ENCODE results near the gene SLC12A2. TPM values are rescaled to one million over a fixed set of nuclear protein-coding genes. Genes with fewer than 3 reads are reported as not detected.

Gene SLC12A2
- 30.3 and 42.2 TPM in 2 replicates for total RNA-seq (2012; rRNA removed)
- polyA plus RNA-seq (2012; rRNA removed): 5.4 and 5.6 TPM in 2 replicates
- 1.1 and 2.5 TPM in 2 replicates for polyA plus RNA-seq (2012; cell fraction: cytosol; rRNA removed)
- polyA plus RNA-seq (2012; cell fraction: nucleus; rRNA removed; ENCODE audit: low replicate concordance): 2.8 and 4.7 TPM in 2 replicates
- percentile 58 among the genes with signal in this experiment for Bru-seq, nascent RNA
- BruChase-seq, experiment 1, labeled RNA remaining after a 6-hour chase: percentile 54 among the genes with signal in this experiment
- percentile 54 among the genes with signal in this experiment for BruChase-seq, experiment 2, labeled RNA remaining after a 2-hour chase
- long read RNA-seq, full-length matches to known transcripts: 3 of 15 reads
- long read RNA-seq, partial matches to known transcripts: 9 of 15 reads
- long read RNA-seq, other reads (novel, unspliced or antisense): 3 of 15 reads

DNA sequence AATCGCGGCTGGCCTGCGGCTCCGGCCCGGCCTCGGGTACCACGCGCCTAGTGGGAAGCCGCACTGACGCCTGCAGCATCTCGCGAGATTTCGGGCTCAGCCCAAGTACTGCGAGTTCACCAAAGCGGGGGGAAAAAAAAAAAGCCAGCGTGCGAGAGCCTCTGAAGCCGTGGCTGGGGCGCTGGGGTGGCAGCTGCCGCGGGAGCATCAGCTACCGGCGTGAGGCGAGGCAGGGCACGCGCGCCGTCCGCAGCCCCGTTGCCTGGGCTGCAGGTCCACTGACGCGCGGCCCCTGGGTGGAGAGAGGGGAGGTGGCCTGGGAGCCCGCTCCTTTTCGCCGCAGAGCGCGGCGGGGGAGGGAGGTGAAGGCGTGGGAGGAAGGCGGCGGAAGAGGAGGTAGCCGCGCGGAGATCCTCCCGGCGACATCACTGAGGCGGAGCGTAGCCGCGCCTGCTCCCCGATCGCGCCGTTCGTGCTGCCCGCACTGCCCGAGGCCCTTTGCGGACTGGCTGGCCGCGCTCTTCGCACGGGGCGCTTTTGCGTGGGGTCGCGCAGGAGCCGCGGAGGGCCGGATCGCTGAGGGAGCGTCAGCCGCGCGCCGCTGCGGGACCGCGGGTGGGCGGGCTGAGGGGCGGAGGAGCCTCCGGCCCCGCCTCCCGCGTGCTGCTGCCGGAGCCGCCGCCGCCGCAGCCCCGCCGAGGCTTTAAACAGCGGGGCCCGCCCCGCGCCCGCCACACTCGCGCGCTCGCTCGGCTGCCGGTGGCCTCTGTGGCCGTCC is at the start of gene SLC12A2:
Gene SLC12A2 (plus strand): TSS at position 734 of the 778 bp plus-strand sequence. CDS start 189 bp downstream, outside the sequence.
- intact Hi-C loops (cut with micrococcal nuclease): loop anchor here (1.0 to 5.0 kb wide), 5 partner anchors 124 to 519 kb away; no protein-coding TSS in a partner anchor
- Histone ChIP-seq H3K4ac (ENCODE audit: low read depth, low read length) (peak within 1 kb of the TSS; percentile 72), H4K8ac (ENCODE audit: low read depth in 2 of 2, low read length in 2 of 2) (peak within 1 kb of the TSS; percentile 87 to 91), H2BK20ac (ENCODE audit: low read depth, low read length) (no peak within 1 kb of the TSS), H3K27me3 (ENCODE audit: control insufficient read depth, insufficient read depth, low read length) (no peaks in the 10 kb centered on the region), H3K23ac (ENCODE audit: low read depth, low read length) (peak within 1 kb of the TSS; percentile 98), H2AK9ac (replicated peaks; ENCODE audit: low read depth, low read length, poor library complexity) (peak within 1 kb of the TSS; percentile 90), H2AFZ (replicated peaks; ENCODE audit: low read length, poor library complexity) (peak within 1 kb of the TSS; percentile 99), H3K36me3 (ENCODE audit: control insufficient read depth, insufficient read depth, low read length) (no peaks in the 10 kb centered on the region), H3K9me1 (ENCODE audit: insufficient read depth, low read length) (no peaks in the 10 kb centered on the region), H3K79me1 (ENCODE audit: low read depth in 1 of 2, low read length in 2 of 2) (peaks cover 17 to 44% of the 10 kb centered on the region in 2 experiments), H4K91ac (ENCODE audit: insufficient read depth, low read depth, low read length) (peak within 1 kb of the TSS; percentile 74), H2BK5ac (ENCODE audit: low read depth, low read length, poor library complexity, severe bottlenecking) (peak within 1 kb of the TSS; percentile 96), H4K20me1 (ENCODE audit: insufficient read depth, low read length) (no peaks in the 10 kb centered on the region; the same call in 1 of the 2 replicates), H2BK120ac (ENCODE audit: low read depth, low read length) (peak within 1 kb of the TSS; percentile 50), H3K27ac (ENCODE audit: insufficient read depth, low read length) (peak within 1 kb of the TSS; percentile 92), H2BK15ac (ENCODE audit: low read depth, low read length) (peak within 1 kb of the TSS; percentile 46; the same call in 2 of the 3 replicates), H3K9ac (ENCODE audit: low read depth, low read length) (peak within 1 kb of the TSS; percentile 98), H3K4me1 (ENCODE audit: control insufficient read depth, insufficient read depth, low read length) (no peaks in the 10 kb centered on the region), H3K56ac (ENCODE audit: extremely low read depth, insufficient read depth, low read length) (peak within 1 kb of the TSS; percentile 80), H2AK5ac (ENCODE audit: low read depth, low read length) (peak within 1 kb of the TSS; percentile 59; the same call in 1 of the 2 replicates), H3K4me2 (ENCODE audit: low read depth, low read length) (peak within 1 kb of the TSS; percentile 97), H4K5ac (ENCODE audit: low read depth, low read length) (peak within 1 kb of the TSS; percentile 61), H3K9me3 (ENCODE audit: control insufficient read depth, insufficient read depth, low read length) (no peaks in the 10 kb centered on the region), H3K18ac (ENCODE audit: low read depth, low read length) (peak within 1 kb of the TSS; percentile 81), H3K14ac (replicated peaks; ENCODE audit: low read depth, low read length) (peak within 1 kb of the TSS; percentile 98), H3K4me3 (ENCODE audit: insufficient read depth, low read depth, low read length) (peak within 1 kb of the TSS; percentile 89)
- DNase-seq: peak; percentile 96
- ChIA-PET POLR2A (ENCODE audit: unreplicated experiment) (interaction anchor here (0.6 kb wide), 1 partner anchor 10 kb away, joined by 3 read pairs; no protein-coding TSS in a partner anchor), CTCF (interaction anchor here (1.1 to 1.3 kb wide), 2 partner anchors 160 to 208 kb away, joined by 3 to 4 read pairs; no protein-coding TSS in a partner anchor)
- no TSS peak for BruUV-seq (replicated peaks)
- dilution Hi-C loops (cut with HindIII; ENCODE audit: low sequenced_read_pairs, unreplicated experiment): no loop called here
- peak; percentile 57 for TF ChIP-seq MXI1 (IDR thresholded peaks at IDR 0.05; ENCODE audit: borderline replicate concordance, low read depth, low read length)
- TF ChIP-seq MAZ (IDR thresholded peaks at IDR 0.05; ENCODE audit: borderline replicate concordance, low read depth, low read length): peak; percentile 43; the same call in 1 of the 2 replicates
- peak; percentile 5; the same call in 1 of the 2 replicates for TF ChIP-seq BHLHE40 (IDR thresholded peaks at IDR 0.05; ENCODE audit: low read depth, low read length)
- no peak for TF ChIP-seq RAD21 (IDR thresholded peaks at IDR 0.05; ENCODE audit: low read length)
- TF ChIP-seq, protein P1, sequence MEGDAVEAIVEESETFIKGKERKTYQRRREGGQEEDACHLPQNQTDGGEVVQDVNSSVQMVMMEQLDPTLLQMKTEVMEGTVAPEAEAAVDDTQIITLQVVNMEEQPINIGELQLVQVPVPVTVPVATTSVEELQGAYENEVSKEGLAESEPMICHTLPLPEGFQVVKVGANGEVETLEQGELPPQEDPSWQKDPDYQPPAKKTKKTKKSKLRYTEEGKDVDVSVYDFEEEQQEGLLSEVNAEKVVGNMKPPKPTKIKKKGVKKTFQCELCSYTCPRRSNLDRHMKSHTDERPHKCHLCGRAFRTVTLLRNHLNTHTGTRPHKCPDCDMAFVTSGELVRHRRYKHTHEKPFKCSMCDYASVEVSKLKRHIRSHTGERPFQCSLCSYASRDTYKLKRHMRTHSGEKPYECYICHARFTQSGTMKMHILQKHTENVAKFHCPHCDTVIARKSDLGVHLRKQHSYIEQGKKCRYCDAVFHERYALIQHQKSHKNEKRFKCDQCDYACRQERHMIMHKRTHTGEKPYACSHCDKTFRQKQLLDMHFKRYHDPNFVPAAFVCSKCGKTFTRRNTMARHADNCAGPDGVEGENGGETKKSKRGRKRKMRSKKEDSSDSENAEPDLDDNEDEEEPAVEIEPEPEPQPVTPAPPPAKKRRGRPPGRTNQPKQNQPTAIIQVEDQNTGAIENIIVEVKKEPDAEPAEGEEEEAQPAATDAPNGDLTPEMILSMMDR (conservative IDR thresholded peaks at IDR 0.05; ENCODE audit: low read depth, low read length): no peak
- peak; percentile 89 for TF ChIP-seq POLR2A (IDR thresholded peaks at IDR 0.05; ENCODE audit: low read depth, low read length)
- TF ChIP-seq, protein P2, sequence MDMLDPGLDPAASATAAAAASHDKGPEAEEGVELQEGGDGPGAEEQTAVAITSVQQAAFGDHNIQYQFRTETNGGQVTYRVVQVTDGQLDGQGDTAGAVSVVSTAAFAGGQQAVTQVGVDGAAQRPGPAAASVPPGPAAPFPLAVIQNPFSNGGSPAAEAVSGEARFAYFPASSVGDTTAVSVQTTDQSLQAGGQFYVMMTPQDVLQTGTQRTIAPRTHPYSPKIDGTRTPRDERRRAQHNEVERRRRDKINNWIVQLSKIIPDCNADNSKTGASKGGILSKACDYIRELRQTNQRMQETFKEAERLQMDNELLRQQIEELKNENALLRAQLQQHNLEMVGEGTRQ (IDR thresholded peaks at IDR 0.05; ENCODE audit: low read depth, low read length): peak; percentile 41; the same call in 1 of the 2 replicates
- in situ Hi-C loops (cut with MboI; ENCODE audit: low sequenced_read_pairs): loop anchor here (10.0 kb wide), 1 partner anchor 518 kb away; no protein-coding TSS in a partner anchor
- peak; percentile 86 for ATAC-seq (ENCODE audit: low read depth)
- 0% methylated on average over 67 of the region's 104 CpGs; no CpG with 5 or more reads in 1 of the 2 experiments for WGBS, 2 experiments (ENCODE audit: extremely low coverage in 2 of 2, insufficient read length in 1 of 2)

Measured in IMR-90 (cell line).